ENCODE data around the gene ARMC9. TPM values are rescaled to one million over a fixed set of nuclear protein-coding genes. Genes with fewer than 3 reads are reported as not detected.
A peak's percentile ranks its signal among the peaks of the same experiment; 100 is the strongest.

ARMC9 gene
- total RNA-seq, 1 donor from 2014 or later = 178 TPM

GRCh38 chr2:231296401-231296974, 98.1 kb downstream of the ARMC9 start:
- Mint-ChIP-seq H3K4me1 (ENCODE audit: unreplicated experiment) (peaks cover 27% of the 10 kb centered on the region), H3K4me3 (ENCODE audit: unreplicated experiment) (no peak overlapping the region), H3K9me3 (ENCODE audit: unreplicated experiment) (no peaks in the 10 kb centered on the region), H3K36me3 (ENCODE audit: unreplicated experiment) (peaks cover 59% of the 10 kb centered on the region), H3K27me3 (ENCODE audit: unreplicated experiment) (no peaks in the 10 kb centered on the region), H3K27ac (ENCODE audit: unreplicated experiment) (peak overlapping the region; percentile 68)
- peak; percentile 60 for DNase-seq (ENCODE audit: extremely low spot score, unreplicated experiment)
- TF ChIP-seq CTCF (IDR thresholded peaks at IDR 0.05) = no peak

GRCh38 chr2:231297108-231297908, 98.9 kb downstream of the ARMC9 start:
- peaks cover 27% of the 10 kb centered on the region for H3K4me1 Mint-ChIP-seq (ENCODE audit: unreplicated experiment)
- peaks cover 60% of the 10 kb centered on the region for H3K36me3 Mint-ChIP-seq (ENCODE audit: unreplicated experiment)
- TF ChIP-seq CTCF (IDR thresholded peaks at IDR 0.05) = peak; percentile 73
- H3K27ac Mint-ChIP-seq (ENCODE audit: unreplicated experiment) = peak overlapping the region; percentile 68
- no peaks in the 10 kb centered on the region for H3K27me3 Mint-ChIP-seq (ENCODE audit: unreplicated experiment)
- peak; percentile 83 for DNase-seq (ENCODE audit: extremely low spot score, unreplicated experiment)
- H3K9me3 Mint-ChIP-seq (ENCODE audit: unreplicated experiment) = no peaks in the 10 kb centered on the region
- H3K4me3 Mint-ChIP-seq (ENCODE audit: unreplicated experiment) = no peak overlapping the region

- DNase-seq (ENCODE audit: extremely low spot score, unreplicated experiment) = peak; percentile 49
- no peaks in the 10 kb centered on the region for H3K27me3 Mint-ChIP-seq (ENCODE audit: unreplicated experiment)
- no peak for TF ChIP-seq CTCF (IDR thresholded peaks at IDR 0.05)
- H3K36me3 Mint-ChIP-seq (ENCODE audit: unreplicated experiment) = peaks cover 58% of the 10 kb centered on the region
- no peak overlapping the region for H3K27ac Mint-ChIP-seq (ENCODE audit: unreplicated experiment)
- no peaks in the 10 kb centered on the region for H3K9me3 Mint-ChIP-seq (ENCODE audit: unreplicated experiment)
- peaks cover 27% of the 10 kb centered on the region for H3K4me1 Mint-ChIP-seq (ENCODE audit: unreplicated experiment)
- H3K4me3 Mint-ChIP-seq (ENCODE audit: unreplicated experiment) = no peak overlapping the region
Observed at GRCh38 chr2:231298091-231298490, 99.7 kb downstream of the ARMC9 start.

- Mint-ChIP-seq H3K9me3 (ENCODE audit: unreplicated experiment) (no peaks in the 10 kb centered on the region), H3K27ac (ENCODE audit: unreplicated experiment) (peak overlapping the region; percentile 77), H3K27me3 (ENCODE audit: unreplicated experiment) (no peaks in the 10 kb centered on the region), H3K36me3 (ENCODE audit: unreplicated experiment) (peaks cover 50% of the 10 kb centered on the region), H3K4me1 (ENCODE audit: unreplicated experiment) (peaks cover 27% of the 10 kb centered on the region), H3K4me3 (ENCODE audit: unreplicated experiment) (no peak overlapping the region)
- peak; percentile 19 for DNase-seq (ENCODE audit: extremely low spot score, unreplicated experiment)
- no peak for TF ChIP-seq CTCF (IDR thresholded peaks at IDR 0.05)
Observed at GRCh38 chr2:231299267-231299666, 100.8 kb downstream of the ARMC9 start.

- no peak for TF ChIP-seq CTCF (IDR thresholded peaks at IDR 0.05)
- Mint-ChIP-seq H3K4me1 (ENCODE audit: unreplicated experiment) (peaks cover 27% of the 10 kb centered on the region), H3K27ac (ENCODE audit: unreplicated experiment) (peak overlapping the region; percentile 77), H3K9me3 (ENCODE audit: unreplicated experiment) (no peaks in the 10 kb centered on the region), H3K36me3 (ENCODE audit: unreplicated experiment) (peaks cover 43% of the 10 kb centered on the region), H3K27me3 (ENCODE audit: unreplicated experiment) (no peaks in the 10 kb centered on the region), H3K4me3 (ENCODE audit: unreplicated experiment) (no peak overlapping the region)
- peak; percentile 32 for DNase-seq (ENCODE audit: extremely low spot score, unreplicated experiment)
Observed at GRCh38 chr2:231300020-231300721, 101.7 kb downstream of the ARMC9 start.

Data from osteocyte (in vitro differentiated cells).